Thymus (tissue), 14 donors: ENCODE results near the gene CFAP52. TPM values are rescaled to one million over a fixed set of nuclear protein-coding genes. Genes with fewer than 3 reads are reported as not detected.
A peak's percentile ranks its signal among the peaks of the same experiment; 100 is the strongest.

Source experiments
- DNase-seq, 9 donors: peaks; one replicate each; pipeline ENCODE4 v3.0.0-alpha.2; 2013; ENCODE audit warnings: low spot score in 9 of 9, low read depth in 6 of 9, missing footprints in 1 of 9
- H3K27ac ChIP-seq, 2 donors: one replicate each; pipeline ENCODE4 v1.5.1; 2013; ENCODE audit warnings: control low read depth in 1 of 2, low read depth in 1 of 2, low read length in 1 of 2, mild to moderate bottlenecking in 1 of 2, moderate library complexity in 1 of 2
- H3K27me3 ChIP-seq, 2 donors: one replicate each; pipeline ENCODE4 v1.5.1; 2013; ENCODE audit warnings: low read length in 1 of 2; ENCODE audit not compliant: control insufficient read depth in 2 of 2, insufficient read depth in 1 of 2
- H3K36me3 ChIP-seq, 2 donors: one replicate each; pipeline ENCODE4 v1.5.1; 2013; ENCODE audit warnings: low read length in 1 of 2, mild to moderate bottlenecking in 1 of 2, moderate library complexity in 1 of 2; ENCODE audit not compliant: control insufficient read depth in 2 of 2, insufficient read depth in 2 of 2
- H3K4me1 ChIP-seq, 2 donors: one replicate each; pipeline ENCODE4 v1.5.1; 2013; ENCODE audit warnings: low read length in 2 of 2; ENCODE audit not compliant: control insufficient read depth in 2 of 2, insufficient read depth in 2 of 2
- H3K4me3 ChIP-seq, 2 donors: one replicate each; pipeline ENCODE4 v1.5.1; 2013; ENCODE audit warnings: low read length in 2 of 2, control low read depth in 1 of 2, mild to moderate bottlenecking in 1 of 2
- H3K9me3 ChIP-seq, 2 donors: one replicate each; pipeline ENCODE4 v1.5.1; 2013; ENCODE audit warnings: low read length in 1 of 2, mild to moderate bottlenecking in 1 of 2; ENCODE audit not compliant: control insufficient read depth in 2 of 2, insufficient read depth in 1 of 2
- WGBS: extraction: QIAGEN DNeasy Blood & Tissue Kit; methylation state at CpG from one replicate; pipeline ENCODE4 v1.1.7; 2013; 5-methylcytosine and 5-hydroxymethylcytosine counted together
- long read RNA-seq, 10 donors: transcript quantifications; one replicate each; lab custom pipeline, GENCODE V29; 2026
- polyA plus RNA-seq: library from polyadenylated mRNA; stranded (reverse); fragments of 200-250 nt; gene quantifications from one replicate; pipeline ENCODE4 v1.2.3, GENCODE V29; 2013
- total RNA-seq: library from RNA; stranded (reverse); fragments of 120-200 nt; gene quantifications from one replicate; pipeline ENCODE4 v1.2.4, GENCODE V29; 2013
- donor health status: healthy.

The CFAP52 gene, protein sequence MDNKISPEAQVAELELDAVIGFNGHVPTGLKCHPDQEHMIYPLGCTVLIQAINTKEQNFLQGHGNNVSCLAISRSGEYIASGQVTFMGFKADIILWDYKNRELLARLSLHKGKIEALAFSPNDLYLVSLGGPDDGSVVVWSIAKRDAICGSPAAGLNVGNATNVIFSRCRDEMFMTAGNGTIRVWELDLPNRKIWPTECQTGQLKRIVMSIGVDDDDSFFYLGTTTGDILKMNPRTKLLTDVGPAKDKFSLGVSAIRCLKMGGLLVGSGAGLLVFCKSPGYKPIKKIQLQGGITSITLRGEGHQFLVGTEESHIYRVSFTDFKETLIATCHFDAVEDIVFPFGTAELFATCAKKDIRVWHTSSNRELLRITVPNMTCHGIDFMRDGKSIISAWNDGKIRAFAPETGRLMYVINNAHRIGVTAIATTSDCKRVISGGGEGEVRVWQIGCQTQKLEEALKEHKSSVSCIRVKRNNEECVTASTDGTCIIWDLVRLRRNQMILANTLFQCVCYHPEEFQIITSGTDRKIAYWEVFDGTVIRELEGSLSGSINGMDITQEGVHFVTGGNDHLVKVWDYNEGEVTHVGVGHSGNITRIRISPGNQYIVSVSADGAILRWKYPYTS
- total RNA-seq = 0.76 TPM
- 1.6 TPM for polyA plus RNA-seq
- long read RNA-seq, donor 1 = 0 reads
- long read RNA-seq, donor 2 = 0 reads
- long read RNA-seq, donor 3 = 0 reads
- long read RNA-seq, donor 4 = 0 reads
- long read RNA-seq, donor 5 = 0 reads
- long read RNA-seq, donor 6 = 0 reads
- long read RNA-seq, donor 7 = 0 reads
- long read RNA-seq, donor 8 = 0 reads
- long read RNA-seq, donor 9 = 0 reads
- long read RNA-seq, donor 10 = 0 reads

DNA sequence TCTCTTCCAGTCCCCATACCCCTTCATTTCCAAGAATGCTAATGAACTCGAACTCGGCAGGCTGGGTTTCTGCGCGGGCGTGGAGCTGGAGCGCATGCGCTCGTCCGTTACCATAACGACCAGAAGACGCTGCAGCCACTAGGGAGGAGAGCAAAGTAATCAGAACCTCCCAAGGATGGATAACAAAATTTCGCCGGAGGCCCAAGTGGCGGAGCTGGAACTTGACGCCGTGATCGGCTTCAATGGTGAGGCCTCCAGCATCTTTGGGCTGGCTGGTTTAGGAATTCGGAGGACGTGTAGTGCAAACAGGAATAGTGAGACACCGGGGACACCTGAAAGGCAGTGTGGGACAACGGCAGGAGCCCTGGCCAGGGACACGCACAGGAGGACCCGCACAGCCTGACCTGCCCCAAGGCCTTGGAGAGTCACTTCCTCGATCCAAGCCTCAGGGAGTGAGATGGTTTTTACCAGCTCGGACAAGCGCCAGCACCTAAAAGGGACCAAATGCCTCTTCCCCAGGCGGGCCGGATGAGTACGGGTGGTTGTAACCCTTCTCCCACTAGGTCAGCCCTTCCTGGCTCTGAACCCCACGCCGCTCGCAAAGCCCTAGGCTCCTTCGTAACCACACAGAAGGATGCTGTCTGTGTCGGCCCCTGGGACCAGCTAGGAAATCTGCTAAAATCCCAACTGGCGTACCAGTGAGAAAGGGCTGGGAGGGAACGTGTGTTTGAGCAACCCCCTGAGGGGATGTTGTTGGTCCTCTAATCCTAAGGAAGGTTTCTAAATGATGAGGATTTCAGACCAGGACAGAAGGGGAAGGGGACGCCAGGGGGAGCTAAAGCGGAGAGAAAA, at the start of gene CFAP52:
CFAP52 (plus strand) TSS at position 122 of the 852 bp plus-strand sequence; CDS start at position 176, 54 bp downstream.
- Histone ChIP-seq H3K4me3 (peak within 1 kb of the TSS; percentile 80 to 88), H3K27ac (peak within 1 kb of the TSS in 1 of 2 donors; percentile 52), H3K27me3 (peaks cover 0 to 2% of the 10 kb centered on the region in 2 donors), H3K9me3 (no peaks in the 10 kb centered on the region), H3K4me1 (peaks cover 5 to 10% of the 10 kb centered on the region in 2 donors), H3K36me3 (no peaks in the 10 kb centered on the region)
- peak; percentile 49 to 83 (median 60) for DNase-seq
- WGBS = 3% methylated on average over 38 of the region's 38 CpGs

DNA sequence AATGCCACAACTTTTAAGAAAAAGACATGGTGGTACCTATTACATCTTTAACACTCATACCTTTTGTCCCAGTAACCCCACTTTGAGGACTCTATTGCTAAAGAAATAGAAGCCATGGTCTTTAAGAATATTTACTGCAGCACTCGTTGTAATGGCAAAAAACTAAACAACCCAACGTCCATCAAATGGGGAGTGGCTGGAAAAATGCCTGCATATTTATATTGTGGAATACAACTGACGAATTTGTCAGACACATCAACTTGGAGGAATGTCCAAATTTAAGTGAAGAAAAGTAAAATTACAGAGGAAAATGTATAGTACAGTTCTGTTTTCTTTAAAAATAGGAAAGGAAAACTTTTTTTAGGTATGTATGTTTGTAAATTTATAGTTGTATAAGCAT, 48.7 kb upstream of the CFAP52 start:
- no peaks in the 10 kb centered on the region for H3K4me1 ChIP-seq

DNA sequence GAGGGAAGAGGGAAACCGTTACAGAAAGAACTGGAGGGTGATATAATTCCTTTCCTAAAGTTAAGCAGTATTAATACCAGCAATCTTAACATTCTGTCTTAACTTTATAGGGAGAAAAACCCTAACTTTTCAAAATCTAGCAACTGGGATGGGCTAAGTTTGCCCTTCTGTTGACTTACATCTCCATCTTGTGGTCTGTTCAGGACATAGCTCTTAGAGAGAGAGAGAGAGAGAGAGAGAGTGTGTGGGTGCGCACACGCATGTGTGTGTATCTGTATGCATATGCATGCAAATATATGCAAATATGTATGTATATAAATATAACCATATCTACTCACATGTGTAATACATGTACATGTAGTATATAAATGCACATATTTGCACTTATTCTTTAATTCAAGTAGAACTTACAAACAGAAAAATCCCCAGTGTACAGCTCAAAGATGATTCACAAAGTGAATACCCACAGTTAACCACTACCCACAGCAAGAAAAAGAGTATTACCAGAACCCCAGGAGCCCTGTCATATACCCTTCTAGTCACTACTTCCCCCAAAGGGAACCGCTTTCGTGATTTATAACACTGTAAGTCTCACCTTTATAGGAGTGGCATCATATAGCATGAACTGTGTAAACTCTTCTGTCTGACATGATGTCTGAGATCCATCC, 47.3 kb upstream of the CFAP52 start:
- no peaks in the 10 kb centered on the region for H3K36me3 ChIP-seq
- H3K27me3 ChIP-seq = no peaks in the 10 kb centered on the region
- 76% methylated on average over 5 of the region's 5 CpGs for WGBS
- H3K9me3 ChIP-seq = no peaks in the 10 kb centered on the region
- no peak overlapping the region for H3K27ac ChIP-seq
- no peaks in the 10 kb centered on the region for H3K4me1 ChIP-seq
- DNase-seq = peak in 4 of 9 donors; percentile 3 to 33 (median 7)
- H3K4me3 ChIP-seq = no peak overlapping the region

More for the DNA sequence above, 48.7 kb upstream of the CFAP52 start:
- 88% methylated on average over 3 of the region's 3 CpGs for WGBS
- no peaks in the 10 kb centered on the region for H3K36me3 ChIP-seq
- no peak overlapping the region for H3K27ac ChIP-seq
- H3K4me3 ChIP-seq = no peak overlapping the region
- H3K9me3 ChIP-seq = no peaks in the 10 kb centered on the region
- DNase-seq = no peak
- no peaks in the 10 kb centered on the region for H3K27me3 ChIP-seq

DNA sequence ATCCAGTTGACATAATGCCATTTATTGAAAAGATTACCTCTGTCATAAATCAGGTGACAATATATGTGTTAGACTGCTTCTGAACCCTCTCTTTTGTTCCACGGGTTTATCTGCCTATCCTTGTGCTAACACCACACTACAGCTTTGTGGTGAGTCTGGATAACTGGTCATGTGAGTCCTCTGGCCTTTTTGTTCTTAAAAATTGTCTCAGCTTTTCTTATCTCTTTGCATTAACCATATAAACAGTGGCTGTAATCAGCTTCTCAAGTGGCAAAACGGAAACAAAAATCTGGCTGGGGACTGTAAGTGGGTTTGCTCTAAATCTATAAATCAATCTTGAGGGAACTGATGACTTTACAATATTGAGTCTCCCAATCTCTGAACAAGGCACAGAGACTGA, 45.4 kb upstream of the CFAP52 start:
- H3K9me3 ChIP-seq = no peaks in the 10 kb centered on the region
- H3K36me3 ChIP-seq = no peaks in the 10 kb centered on the region
- no peaks in the 10 kb centered on the region for H3K4me1 ChIP-seq
- no peaks in the 10 kb centered on the region for H3K27me3 ChIP-seq
- WGBS = 79% methylated on average over 2 of the region's 2 CpGs
- no peak overlapping the region for H3K27ac ChIP-seq
- no peak overlapping the region for H3K4me3 ChIP-seq
- DNase-seq = no peak

DNA sequence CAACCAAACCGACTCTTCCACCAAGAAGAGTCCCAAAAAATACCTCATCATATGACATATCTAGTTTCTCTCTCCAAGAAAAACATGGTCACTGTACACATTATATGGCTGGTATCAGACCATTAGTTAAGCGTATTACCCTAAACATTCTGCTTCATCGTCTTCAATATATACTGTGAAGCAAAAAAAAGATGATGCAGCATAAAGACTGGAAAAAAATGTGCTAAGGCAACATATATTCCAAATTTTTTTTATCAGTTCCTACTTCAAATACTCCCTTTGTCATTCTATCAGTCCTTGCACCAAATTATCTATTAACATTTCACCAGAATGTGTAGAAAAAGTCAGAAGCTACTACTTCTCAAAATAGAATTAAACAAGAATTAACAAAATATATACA, 43.7 kb upstream of the CFAP52 start:
- Histone ChIP-seq H3K27me3 (no peaks in the 10 kb centered on the region), H3K4me1 (no peaks in the 10 kb centered on the region), H3K27ac (no peak overlapping the region), H3K36me3 (no peaks in the 10 kb centered on the region), H3K9me3 (no peaks in the 10 kb centered on the region), H3K4me3 (no peak overlapping the region)
- 99% methylated on average over 3 of the region's 3 CpGs for WGBS
- DNase-seq = no peak

DNA sequence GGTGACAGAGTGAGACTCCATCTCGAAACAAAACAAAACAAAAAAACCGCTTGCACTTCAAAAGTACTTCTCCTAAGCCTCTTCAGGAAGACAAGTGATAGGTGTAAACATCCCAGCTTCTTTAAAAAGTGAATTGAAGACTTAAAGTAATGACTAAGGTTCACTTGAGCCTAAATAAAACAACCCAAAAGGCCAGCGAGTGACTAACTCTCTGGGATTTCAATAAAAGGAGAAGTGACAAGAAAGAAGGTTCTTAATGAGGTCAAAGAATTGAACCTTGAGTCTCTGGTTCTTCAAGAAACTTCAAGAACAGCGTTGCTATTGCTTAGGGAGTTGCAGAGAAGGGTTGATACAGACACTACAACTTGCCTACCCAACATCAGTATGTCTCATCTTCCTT, 43.0 kb upstream of the CFAP52 start:
- H3K27me3 ChIP-seq = no peaks in the 10 kb centered on the region
- no peak for DNase-seq
- no peak overlapping the region for H3K4me3 ChIP-seq
- no peaks in the 10 kb centered on the region for H3K9me3 ChIP-seq
- H3K27ac ChIP-seq = no peak overlapping the region
- WGBS = 95% methylated on average over 4 of the region's 4 CpGs
- no peaks in the 10 kb centered on the region for H3K4me1 ChIP-seq
- H3K36me3 ChIP-seq = no peaks in the 10 kb centered on the region

DNA sequence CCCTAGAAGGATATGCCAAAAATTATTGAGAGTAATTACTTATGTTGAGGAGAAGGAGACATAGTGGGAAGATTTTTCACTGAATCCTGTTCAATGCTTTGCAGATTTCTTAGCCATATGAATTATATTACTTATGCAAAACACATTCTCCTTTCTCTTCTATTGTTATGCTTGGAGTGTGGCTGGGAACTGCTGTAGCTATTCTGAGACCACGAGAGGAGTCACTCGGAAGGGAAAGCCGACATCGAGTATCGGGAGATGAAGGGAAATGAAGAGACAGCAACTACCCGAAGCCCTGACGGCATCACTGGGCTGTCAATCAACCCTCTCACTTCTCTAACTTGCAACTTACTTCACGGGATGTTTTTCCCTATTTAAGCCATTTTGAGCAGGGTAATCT, 40.4 kb upstream of the CFAP52 start:
- 96% methylated on average over 8 of the region's 8 CpGs for WGBS
- H3K27ac ChIP-seq = no peak overlapping the region
- H3K9me3 ChIP-seq = no peaks in the 10 kb centered on the region
- DNase-seq = no peak
- no peaks in the 10 kb centered on the region for H3K27me3 ChIP-seq
- H3K36me3 ChIP-seq = peaks cover 0 to 5% of the 10 kb centered on the region in 2 donors
- no peaks in the 10 kb centered on the region for H3K4me1 ChIP-seq
- H3K4me3 ChIP-seq = no peak overlapping the region

DNA sequence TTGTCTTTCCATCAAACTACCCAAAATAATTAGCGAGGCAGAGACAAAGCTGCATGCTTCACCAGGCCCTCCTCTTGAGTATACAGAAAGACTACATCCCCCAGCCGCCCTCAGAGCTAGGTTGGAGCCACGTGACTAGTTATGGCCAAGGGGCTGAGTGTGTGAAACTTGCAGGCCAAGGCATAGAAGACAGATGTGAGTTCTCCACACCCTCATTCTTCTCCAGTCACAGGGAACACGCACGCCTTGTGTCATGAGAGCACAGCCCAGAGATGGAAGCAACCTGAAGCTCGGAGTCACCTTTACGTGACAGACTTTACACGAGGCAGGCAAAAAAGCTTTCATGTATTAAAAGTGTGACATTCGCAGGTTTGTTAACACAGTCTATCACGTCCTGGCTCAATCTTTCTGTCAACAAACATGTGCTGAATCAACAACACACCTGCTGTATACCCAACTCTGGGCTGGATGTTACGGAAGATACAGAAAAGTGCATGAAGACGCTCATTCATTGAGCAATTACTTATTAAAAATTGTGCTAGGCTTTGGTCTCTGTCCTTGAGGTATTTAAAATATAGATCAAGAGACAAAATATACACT, 39.2 kb upstream of the CFAP52 start:
- DNase-seq = no peak
- no peaks in the 10 kb centered on the region for H3K4me1 ChIP-seq
- H3K36me3 ChIP-seq = peaks cover 0 to 5% of the 10 kb centered on the region in 2 donors
- H3K4me3 ChIP-seq = no peak overlapping the region
- no peaks in the 10 kb centered on the region for H3K9me3 ChIP-seq
- H3K27ac ChIP-seq = no peak overlapping the region
- 96% methylated on average over 12 of the region's 12 CpGs for WGBS
- H3K27me3 ChIP-seq = no peaks in the 10 kb centered on the region
